RWPE2 (cell line): ENCODE data around the gene CACNG7.

Source experiments
- ATAC-seq: fragments of 200-7000 bp; cut with Tn5 transposase; 3 replicates; pipeline ENCODE4 v1.9.1; 2021; ENCODE audit warnings: low read depth
- DNase-seq: peaks from one replicate; pipeline ENCODE4 v3.0.0-alpha.2; 2020; ENCODE audit warnings: low spot score
- H3K27ac ChIP-seq: fragments of 450-650 bp; 2 replicates; pipeline ENCODE4 v1.5.1; 2017; ENCODE audit warnings: mild to moderate bottlenecking; ENCODE audit not compliant: poor library complexity, severe bottlenecking
- H3K27me3 ChIP-seq: fragments of 250-450 bp; sonication (Bioruptor Pico); 2 replicates; pipeline ENCODE4 v1.5.1; 2021; ENCODE audit warnings: mild to moderate bottlenecking, moderate library complexity; ENCODE audit not compliant: insufficient read depth, poor library complexity, severe bottlenecking
- H3K36me3 ChIP-seq: fragments of 250-450 bp; sonication (Bioruptor Pico); 2 replicates; pipeline ENCODE4 v1.5.1; 2020; ENCODE audit warnings: low read depth, mild to moderate bottlenecking, moderate library complexity
- H3K4me1 ChIP-seq: fragments of 250-450 bp; sonication (Bioruptor Pico); 2 replicates; pipeline ENCODE4 v1.5.1; 2021; ENCODE audit warnings: mild to moderate bottlenecking, moderate library complexity; ENCODE audit not compliant: insufficient read depth, poor library complexity, severe bottlenecking
- H3K4me3 ChIP-seq: fragments of 250-450 bp; sonication (Bioruptor Pico); 2 replicates; pipeline ENCODE4 v1.5.1; 2021; ENCODE audit warnings: mild to moderate bottlenecking, moderate library complexity; ENCODE audit not compliant: severe bottlenecking
- H3K9me3 ChIP-seq: fragments of 250-450 bp; sonication (Bioruptor Pico); 2 replicates; pipeline ENCODE4 v1.5.1; 2021; ENCODE audit warnings: mild to moderate bottlenecking, moderate library complexity; ENCODE audit not compliant: severe bottlenecking
- CTCF ChIP-seq: fragments of 450-650 bp; IDR thresholded peaks from one replicate; pipeline ENCODE4 v1.5.1; 2017; ENCODE audit warnings: mild to moderate bottlenecking, moderate library complexity; ENCODE audit not compliant: poor library complexity, severe bottlenecking

CACNG7 gene

GRCh38 chr19:53908935-53909415 lies at the start of gene CACNG7:
CACNG7 (plus strand) TSS chr19:53909278; CDS start chr19:53912832, 3,554 bp downstream.
- Histone ChIP-seq H3K4me3 (no peak within 1 kb of the TSS), H3K4me1 (no peaks in the 10 kb centered on the region), H3K27me3 (peaks cover 53% of the 10 kb centered on the region), H3K27ac (no peak within 1 kb of the TSS), H3K9me3 (no peaks in the 10 kb centered on the region), H3K36me3 (no peaks in the 10 kb centered on the region)
- no peak for TF ChIP-seq CTCF
- DNase-seq = no peak
- ATAC-seq = no peak

GRCh38 chr19:53864308-53864836 lies 44.7 kb upstream of the CACNG7 start:
- H3K9me3 ChIP-seq = no peaks in the 10 kb centered on the region
- no peak for TF ChIP-seq CTCF
- H3K27me3 ChIP-seq = no peaks in the 10 kb centered on the region
- no peak for ATAC-seq
- no peak overlapping the region for H3K27ac ChIP-seq
- peaks cover 10% of the 10 kb centered on the region for H3K4me1 ChIP-seq
- H3K36me3 ChIP-seq = no peaks in the 10 kb centered on the region
- no peak overlapping the region for H3K4me3 ChIP-seq
- no peak for DNase-seq

- ATAC-seq (no peak), DNase-seq (no peak)
- peaks cover 1% of the 10 kb centered on the region for H3K36me3 ChIP-seq
- peak overlapping the region; percentile 86 for H3K27ac ChIP-seq
- no peaks in the 10 kb centered on the region for H3K27me3 ChIP-seq
- H3K9me3 ChIP-seq = no peaks in the 10 kb centered on the region
- H3K4me1 ChIP-seq = peaks cover 10% of the 10 kb centered on the region
- peak overlapping the region; percentile 69 for H3K4me3 ChIP-seq
- no peak for TF ChIP-seq CTCF
Observed at GRCh38 chr19:53865523-53865917, 43.6 kb upstream of the CACNG7 start.

- no peak for TF ChIP-seq CTCF
- DNase-seq = no peak
Observed at GRCh38 chr19:53865918-53866864, 42.9 kb upstream of the CACNG7 start.

More at GRCh38 chr19:53865918-53866864, 42.9 kb upstream of the CACNG7 start:
- ATAC-seq = peak; percentile 28
- H3K4me1 ChIP-seq = peaks cover 10% of the 10 kb centered on the region
- no peaks in the 10 kb centered on the region for H3K27me3 ChIP-seq
- H3K36me3 ChIP-seq = peaks cover 8% of the 10 kb centered on the region
- H3K9me3 ChIP-seq = no peaks in the 10 kb centered on the region
- H3K4me3 ChIP-seq = peak overlapping the region; percentile 69
- peak overlapping the region; percentile 86 for H3K27ac ChIP-seq
